Measurements from ENCODE around the gene BRAT1. TPM values are rescaled to one million over a fixed set of nuclear protein-coding genes. Genes with fewer than 3 reads are reported as not detected.

BRAT1 gene
- total RNA-seq, 1 donor from 2014 or later: 30.5 TPM

- Mint-ChIP-seq H3K27me3 (ENCODE audit: unreplicated experiment) (peaks cover 9% of the 10 kb centered on the region), H3K36me3 (ENCODE audit: unreplicated experiment) (no peaks in the 10 kb centered on the region), H3K4me3 (ENCODE audit: unreplicated experiment) (no peak overlapping the region), H3K4me1 (ENCODE audit: low read depth, unreplicated experiment) (peaks cover 3% of the 10 kb centered on the region), H3K27ac (ENCODE audit: unreplicated experiment) (no peak overlapping the region), H3K9me3 (ENCODE audit: unreplicated experiment) (peaks cover 2% of the 10 kb centered on the region)
- no peak for DNase-seq
- TF ChIP-seq CTCF (IDR thresholded peaks at IDR 0.05; ENCODE audit: partially characterized antibody, unreplicated experiment): no peak
Observed at GRCh38 chr7:2505401-2505800, 49.9 kb downstream of the BRAT1 start.

GRCh38 chr7:2504889-2505375 lies 50.4 kb downstream of the BRAT1 start:
- DNase-seq: peak; percentile 55
- H3K27me3 Mint-ChIP-seq (ENCODE audit: unreplicated experiment): peaks cover 5% of the 10 kb centered on the region
- no peaks in the 10 kb centered on the region for H3K36me3 Mint-ChIP-seq (ENCODE audit: unreplicated experiment)
- no peak overlapping the region for H3K4me3 Mint-ChIP-seq (ENCODE audit: unreplicated experiment)
- no peak overlapping the region for H3K27ac Mint-ChIP-seq (ENCODE audit: unreplicated experiment)
- no peak for TF ChIP-seq CTCF (IDR thresholded peaks at IDR 0.05; ENCODE audit: partially characterized antibody, unreplicated experiment)
- H3K4me1 Mint-ChIP-seq (ENCODE audit: low read depth, unreplicated experiment): peaks cover 3% of the 10 kb centered on the region
- H3K9me3 Mint-ChIP-seq (ENCODE audit: unreplicated experiment): peaks cover 2% of the 10 kb centered on the region

- peaks cover 5% of the 10 kb centered on the region for H3K27me3 Mint-ChIP-seq (ENCODE audit: unreplicated experiment)
- no peak for TF ChIP-seq CTCF (IDR thresholded peaks at IDR 0.05; ENCODE audit: partially characterized antibody, unreplicated experiment)
- H3K36me3 Mint-ChIP-seq (ENCODE audit: unreplicated experiment): no peaks in the 10 kb centered on the region
- DNase-seq: no peak
- peaks cover 2% of the 10 kb centered on the region for H3K9me3 Mint-ChIP-seq (ENCODE audit: unreplicated experiment)
- H3K4me3 Mint-ChIP-seq (ENCODE audit: unreplicated experiment): no peak overlapping the region
- H3K4me1 Mint-ChIP-seq (ENCODE audit: low read depth, unreplicated experiment): peaks cover 3% of the 10 kb centered on the region
- H3K27ac Mint-ChIP-seq (ENCODE audit: unreplicated experiment): no peak overlapping the region
Observed at GRCh38 chr7:2504128-2504888, 51.0 kb downstream of the BRAT1 start.

DNA sequence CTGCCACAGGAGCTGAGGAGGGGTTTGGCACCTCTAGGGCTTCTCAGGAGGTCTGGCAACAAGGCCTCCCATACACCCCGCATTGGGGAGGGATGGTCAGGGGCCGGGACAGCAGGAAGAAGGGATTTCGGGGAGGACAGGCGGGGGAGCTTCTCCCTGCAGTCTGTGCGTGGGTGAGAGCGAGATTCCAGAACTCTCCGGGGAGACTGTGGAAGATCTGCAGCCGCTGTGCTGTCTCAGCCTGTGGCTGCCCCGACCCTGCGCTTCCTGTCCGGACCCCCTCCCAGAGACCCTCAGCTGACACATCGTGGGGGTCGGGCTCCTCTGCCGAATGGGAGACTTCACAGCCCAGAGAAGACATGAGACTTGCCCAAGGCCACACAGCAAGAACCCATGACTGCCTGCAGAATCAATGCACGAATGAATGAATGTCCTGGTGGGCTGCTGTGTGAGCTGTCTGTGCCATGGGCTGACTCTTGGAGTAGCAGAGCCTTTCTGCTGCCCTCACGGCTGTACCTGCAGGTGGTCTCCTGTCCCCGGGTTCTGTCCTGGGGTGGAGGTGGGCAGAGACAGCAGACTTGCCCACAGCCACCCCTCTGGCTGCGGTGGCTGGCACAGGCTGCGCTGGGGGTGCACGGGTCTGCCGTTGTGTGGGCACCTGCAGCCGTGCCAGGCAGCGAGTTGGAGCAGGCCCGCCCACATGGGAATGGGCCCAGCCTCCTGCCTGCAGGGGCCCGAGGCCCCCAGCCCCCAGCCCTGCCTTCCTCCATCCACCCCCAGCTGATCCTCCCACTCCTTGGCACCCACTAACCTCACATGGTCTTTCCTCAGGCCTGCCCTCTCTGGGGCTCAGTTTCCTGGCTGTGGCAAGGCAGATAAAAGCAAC lies 52.0 kb downstream of the BRAT1 start:
- no peak overlapping the region for H3K27ac Mint-ChIP-seq (ENCODE audit: unreplicated experiment)
- peaks cover 2% of the 10 kb centered on the region for H3K9me3 Mint-ChIP-seq (ENCODE audit: unreplicated experiment)
- H3K36me3 Mint-ChIP-seq (ENCODE audit: unreplicated experiment): no peaks in the 10 kb centered on the region
- no peaks in the 10 kb centered on the region for H3K4me1 Mint-ChIP-seq (ENCODE audit: low read depth, unreplicated experiment)
- peaks cover 5% of the 10 kb centered on the region for H3K27me3 Mint-ChIP-seq (ENCODE audit: unreplicated experiment)
- TF ChIP-seq CTCF (IDR thresholded peaks at IDR 0.05; ENCODE audit: partially characterized antibody, unreplicated experiment): no peak
- H3K4me3 Mint-ChIP-seq (ENCODE audit: unreplicated experiment): no peak overlapping the region
- no peak for DNase-seq

GRCh38 chr7:2502647-2502966 lies 52.7 kb downstream of the BRAT1 start:
- H3K4me1 Mint-ChIP-seq (ENCODE audit: low read depth, unreplicated experiment): no peaks in the 10 kb centered on the region
- H3K4me3 Mint-ChIP-seq (ENCODE audit: unreplicated experiment): no peak overlapping the region
- H3K27ac Mint-ChIP-seq (ENCODE audit: unreplicated experiment): no peak overlapping the region
- no peak for DNase-seq
- TF ChIP-seq CTCF (IDR thresholded peaks at IDR 0.05; ENCODE audit: partially characterized antibody, unreplicated experiment): no peak
- peaks cover 5% of the 10 kb centered on the region for H3K27me3 Mint-ChIP-seq (ENCODE audit: unreplicated experiment)
- H3K36me3 Mint-ChIP-seq (ENCODE audit: unreplicated experiment): no peaks in the 10 kb centered on the region
- H3K9me3 Mint-ChIP-seq (ENCODE audit: unreplicated experiment): peaks cover 2% of the 10 kb centered on the region
